A673 (cell line): Measurements from ENCODE around the gene SLIT1.

Experiments used
- CTCF ChIP-seq: fragments of 300-800, 200-600 bp; sonication (generic); conservative IDR thresholded peaks from 2 replicates; pipeline ENCODE4 v1.5.1; 2017; ENCODE audit warnings: low read depth, mild to moderate bottlenecking, antibody characterized with exemption, low read length, moderate library complexity, mixed read lengths
- EZH2 ChIP-seq: fragments of 200-600 bp; sonication (generic); IDR thresholded peaks from 2 replicates; pipeline ENCODE4 v1.6.1; 2017; ENCODE audit warnings: borderline replicate concordance, low read depth, mild to moderate bottlenecking, mixed read lengths, antibody characterized with exemption, low read length; ENCODE audit not compliant: poor library complexity, severe bottlenecking

- TF ChIP-seq CTCF (no peak), EZH2 (no peak)
Observed at GRCh38 chr10:97173036-97173435, 12.7 kb downstream of the SLIT1 start.
